Muscle layer of colon (tissue), 2 donors: ENCODE measurements around the gene TP53I13.
A peak's percentile ranks its signal among the peaks of the same experiment; 100 is the strongest.

Experiments used
- H3K27ac ChIP-seq: one replicate; pipeline ENCODE4 v1.7.0; 2013; ENCODE audit warnings: low read depth, mild to moderate bottlenecking, low read length, moderate library complexity
- H3K27me3 ChIP-seq, 2 donors: one replicate each; pipeline ENCODE4 v1.7.0; 2013; ENCODE audit warnings: low read length in 2 of 2, mild to moderate bottlenecking in 2 of 2; ENCODE audit not compliant: insufficient read depth in 2 of 2, control insufficient read depth in 1 of 2
- H3K36me3 ChIP-seq: one replicate; pipeline ENCODE4 v1.7.0; 2013; ENCODE audit warnings: mild to moderate bottlenecking, low read length; ENCODE audit not compliant: insufficient read depth
- H3K4me1 ChIP-seq: one replicate; pipeline ENCODE4 v1.7.0; 2013; ENCODE audit warnings: mild to moderate bottlenecking, low read length; ENCODE audit not compliant: insufficient read depth
- H3K4me3 ChIP-seq, 2 donors: one replicate each; pipeline ENCODE4 v1.7.0; 2013; ENCODE audit warnings: low read length in 2 of 2, low read depth in 1 of 2, mild to moderate bottlenecking in 1 of 2, moderate library complexity in 1 of 2
- H3K9ac ChIP-seq: one replicate; pipeline ENCODE4 v1.7.0; 2013; ENCODE audit warnings: low read length
- H3K9me3 ChIP-seq: one replicate; pipeline ENCODE4 v1.7.0; 2013; ENCODE audit warnings: mild to moderate bottlenecking, low read length
- donor health status: abdominal sarcoma.
- donor health status: Adenocarcinoma of cecum.

Gene TP53I13

GRCh38 chr17:29576214-29577000 is 7.9 kb downstream of the TP53I13 start:
- Histone ChIP-seq H3K9ac (no peak overlapping the region), H3K4me1 (peaks cover 27% of the 10 kb centered on the region), H3K36me3 (peaks cover 46% of the 10 kb centered on the region), H3K27ac (no peak overlapping the region), H3K4me3 (no peak overlapping the region), H3K27me3 (no peaks in the 10 kb centered on the region), H3K9me3 (no peaks in the 10 kb centered on the region)

- Histone ChIP-seq H3K9me3 (no peaks in the 10 kb centered on the region), H3K4me3 (no peak overlapping the region), H3K9ac (no peak overlapping the region), H3K36me3 (peaks cover 50% of the 10 kb centered on the region), H3K27me3 (no peaks in the 10 kb centered on the region), H3K4me1 (peaks cover 24% of the 10 kb centered on the region), H3K27ac (no peak overlapping the region)
Measured at GRCh38 chr17:29577001-29577370, 8.5 kb downstream of the TP53I13 start.

- no peak overlapping the region for H3K9ac ChIP-seq
Measured at GRCh38 chr17:29577385-29578211, 9.1 kb downstream of the TP53I13 start.

GRCh38 chr17:29578626-29579485 is 10.4 kb downstream of the TP53I13 start:
- peaks cover 62% of the 10 kb centered on the region for H3K36me3 ChIP-seq
- no peak overlapping the region for H3K27ac ChIP-seq
- H3K4me3 ChIP-seq, result no peak overlapping the region
- no peak overlapping the region for H3K9ac ChIP-seq
- H3K9me3 ChIP-seq, result no peaks in the 10 kb centered on the region
- peaks cover 16% of the 10 kb centered on the region for H3K4me1 ChIP-seq
- no peaks in the 10 kb centered on the region for H3K27me3 ChIP-seq

More at GRCh38 chr17:29577385-29578211, 9.1 kb downstream of the TP53I13 start:
- no peak overlapping the region for H3K4me3 ChIP-seq
- no peaks in the 10 kb centered on the region for H3K9me3 ChIP-seq
- peaks cover 56% of the 10 kb centered on the region for H3K36me3 ChIP-seq
- H3K27ac ChIP-seq, result peak overlapping the region; percentile 55
- H3K27me3 ChIP-seq, result no peaks in the 10 kb centered on the region
- peaks cover 20% of the 10 kb centered on the region for H3K4me1 ChIP-seq

GRCh38 chr17:29579866-29580771 is 11.6 kb downstream of the TP53I13 start:
- Histone ChIP-seq H3K4me1 (peaks cover 25% of the 10 kb centered on the region), H3K4me3 (no peak overlapping the region), H3K9ac (no peak overlapping the region), H3K27ac (no peak overlapping the region), H3K9me3 (no peaks in the 10 kb centered on the region), H3K27me3 (no peaks in the 10 kb centered on the region), H3K36me3 (peaks cover 59% of the 10 kb centered on the region)

GRCh38 chr17:29581583-29582253 is 13.2 kb downstream of the TP53I13 start:
- H3K36me3 ChIP-seq, result peaks cover 44% of the 10 kb centered on the region
- peaks cover 32% of the 10 kb centered on the region for H3K4me1 ChIP-seq
- no peaks in the 10 kb centered on the region for H3K9me3 ChIP-seq
- no peaks in the 10 kb centered on the region for H3K27me3 ChIP-seq
- H3K27ac ChIP-seq, result no peak overlapping the region
- no peak overlapping the region for H3K4me3 ChIP-seq
- no peak overlapping the region for H3K9ac ChIP-seq

GRCh38 chr17:29582254-29582765 is 13.8 kb downstream of the TP53I13 start:
- Histone ChIP-seq H3K36me3 (peaks cover 38% of the 10 kb centered on the region), H3K9ac (no peak overlapping the region), H3K4me3 (no peak overlapping the region), H3K4me1 (peaks cover 33% of the 10 kb centered on the region), H3K27me3 (no peaks in the 10 kb centered on the region), H3K27ac (no peak overlapping the region), H3K9me3 (no peaks in the 10 kb centered on the region)

GRCh38 chr17:29582772-29583171 is 14.3 kb downstream of the TP53I13 start:
- Histone ChIP-seq H3K36me3 (peaks cover 34% of the 10 kb centered on the region), H3K27ac (no peak overlapping the region), H3K4me1 (peaks cover 33% of the 10 kb centered on the region), H3K9me3 (no peaks in the 10 kb centered on the region), H3K27me3 (no peaks in the 10 kb centered on the region), H3K9ac (no peak overlapping the region), H3K4me3 (no peak overlapping the region)

- no peak overlapping the region for H3K9ac ChIP-seq
- no peaks in the 10 kb centered on the region for H3K27me3 ChIP-seq
- peaks cover 35% of the 10 kb centered on the region for H3K4me1 ChIP-seq
- H3K36me3 ChIP-seq, result peaks cover 28% of the 10 kb centered on the region
- no peak overlapping the region for H3K27ac ChIP-seq
- H3K4me3 ChIP-seq, result no peak overlapping the region
- no peaks in the 10 kb centered on the region for H3K9me3 ChIP-seq
Measured at GRCh38 chr17:29583324-29584248, 15.1 kb downstream of the TP53I13 start.
